GM12875 (cell line): ENCODE results near the gene USH2A.

Experiments used
- H3K4me3 ChIP-seq: one replicate; pipeline ENCODE4 v1.5.1; 2011; ENCODE audit warnings: low read depth, low read length, control low read depth
- TF ChIP-seq, protein P1 (sequence below): IDR thresholded peaks from 2 replicates; pipeline ENCODE4 v1.5.1; 2011; ENCODE audit warnings: low read depth, mild to moderate bottlenecking, control low read depth, inconsistent platforms, low read length, moderate library complexity, borderline replicate concordance; ENCODE audit not compliant: insufficient read depth

Gene USH2A

DNA sequence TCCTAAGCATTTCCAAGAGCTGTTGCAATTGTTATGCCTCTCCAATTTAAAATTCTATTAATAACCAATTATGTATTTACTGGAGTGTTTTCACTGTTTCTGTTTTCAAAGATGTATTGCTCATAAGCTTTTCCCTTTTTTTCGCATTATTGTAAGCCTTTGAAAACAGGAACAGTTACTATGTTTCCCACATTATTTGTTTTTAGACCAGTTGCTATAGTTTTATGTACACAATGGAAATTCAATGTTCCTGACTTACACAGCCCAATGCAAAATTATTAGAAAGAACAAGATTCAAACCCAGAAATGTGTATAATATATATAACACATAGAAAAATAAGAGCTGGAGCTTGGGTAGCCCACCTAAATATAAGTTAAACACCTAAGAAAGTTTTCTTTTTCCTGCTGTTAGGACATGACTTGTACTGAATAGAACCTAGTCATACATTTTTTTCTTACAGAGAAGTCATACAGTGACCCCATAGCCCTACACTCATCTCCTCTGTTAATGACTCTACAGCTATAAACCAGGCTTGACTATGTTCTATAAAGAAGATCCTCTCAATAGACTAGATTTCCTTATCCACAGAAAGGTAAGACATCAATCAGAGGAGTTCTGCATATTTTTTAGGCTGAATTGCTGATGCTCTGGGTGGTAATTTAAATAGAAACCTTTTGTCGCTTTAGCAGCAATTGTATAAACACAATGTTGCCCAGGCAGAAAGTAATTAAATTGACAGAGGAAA lies 299.6 kb downstream of the USH2A start:
- TF ChIP-seq, protein P1, sequence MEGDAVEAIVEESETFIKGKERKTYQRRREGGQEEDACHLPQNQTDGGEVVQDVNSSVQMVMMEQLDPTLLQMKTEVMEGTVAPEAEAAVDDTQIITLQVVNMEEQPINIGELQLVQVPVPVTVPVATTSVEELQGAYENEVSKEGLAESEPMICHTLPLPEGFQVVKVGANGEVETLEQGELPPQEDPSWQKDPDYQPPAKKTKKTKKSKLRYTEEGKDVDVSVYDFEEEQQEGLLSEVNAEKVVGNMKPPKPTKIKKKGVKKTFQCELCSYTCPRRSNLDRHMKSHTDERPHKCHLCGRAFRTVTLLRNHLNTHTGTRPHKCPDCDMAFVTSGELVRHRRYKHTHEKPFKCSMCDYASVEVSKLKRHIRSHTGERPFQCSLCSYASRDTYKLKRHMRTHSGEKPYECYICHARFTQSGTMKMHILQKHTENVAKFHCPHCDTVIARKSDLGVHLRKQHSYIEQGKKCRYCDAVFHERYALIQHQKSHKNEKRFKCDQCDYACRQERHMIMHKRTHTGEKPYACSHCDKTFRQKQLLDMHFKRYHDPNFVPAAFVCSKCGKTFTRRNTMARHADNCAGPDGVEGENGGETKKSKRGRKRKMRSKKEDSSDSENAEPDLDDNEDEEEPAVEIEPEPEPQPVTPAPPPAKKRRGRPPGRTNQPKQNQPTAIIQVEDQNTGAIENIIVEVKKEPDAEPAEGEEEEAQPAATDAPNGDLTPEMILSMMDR = no peak
- H3K4me3 ChIP-seq = no peak overlapping the region

DNA sequence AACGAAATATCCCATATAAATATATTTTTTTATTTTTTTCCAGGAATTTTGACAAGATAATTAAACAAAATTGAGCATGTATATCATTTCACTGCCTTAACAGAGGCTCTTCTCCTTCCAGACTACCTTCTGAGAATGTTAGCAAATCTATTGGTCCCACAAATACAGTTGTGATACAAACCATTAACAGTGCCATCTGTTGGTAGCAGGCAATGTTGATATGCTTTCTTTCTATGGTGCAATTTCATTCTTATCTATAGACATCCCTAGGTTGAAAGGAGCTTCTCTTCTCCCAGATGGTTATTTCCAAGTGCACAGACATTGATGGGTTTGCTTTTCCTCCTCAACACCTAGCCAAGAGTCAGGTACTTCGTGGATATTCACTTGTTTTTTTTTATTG lies 303.6 kb downstream of the USH2A start:
- no peak overlapping the region for H3K4me3 ChIP-seq
- TF ChIP-seq, protein P1 = peak; percentile 42; the same call in 1 of the 2 replicates

DNA sequence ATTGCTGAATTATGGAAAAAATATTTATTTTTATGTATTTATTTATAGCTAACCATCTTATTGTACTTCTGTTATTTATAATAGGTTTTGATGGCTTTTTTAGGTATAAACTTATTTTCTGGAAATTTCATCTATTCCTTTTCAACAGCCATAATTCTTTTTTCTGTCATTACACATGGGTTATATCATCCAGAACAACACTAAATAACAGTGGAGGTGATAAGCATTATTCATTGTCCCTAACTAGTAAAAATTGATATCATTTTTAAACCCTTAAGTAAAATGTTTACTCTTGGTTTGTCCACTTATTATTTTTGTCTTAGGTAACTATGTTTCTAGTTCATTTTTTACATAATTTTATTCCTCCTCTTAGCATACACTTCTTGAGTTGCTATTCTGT lies 309.1 kb downstream of the USH2A start:
- TF ChIP-seq, protein P1 = no peak

DNA sequence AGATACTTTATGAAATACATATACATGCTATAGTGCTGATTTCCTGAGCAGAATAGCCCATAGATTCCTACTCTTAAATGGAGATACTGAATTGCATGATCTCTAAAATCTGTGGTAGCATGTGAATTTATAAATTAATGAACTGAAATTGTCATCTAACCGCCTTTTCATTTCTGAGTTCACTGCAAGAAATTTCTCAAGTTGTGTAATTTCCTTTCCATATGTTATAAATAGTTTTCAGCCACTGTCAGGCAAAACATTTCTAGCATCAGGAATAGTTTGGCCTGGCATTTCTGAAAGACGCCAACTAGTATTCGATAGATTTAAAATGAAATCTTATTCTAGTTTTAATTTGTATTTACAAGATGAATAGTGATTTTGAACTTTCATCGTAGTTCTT lies 310.1 kb downstream of the USH2A start:
- TF ChIP-seq, protein P1 = no peak
- no peak overlapping the region for H3K4me3 ChIP-seq

More for the DNA sequence above, 309.1 kb downstream of the USH2A start:
- H3K4me3 ChIP-seq = no peak overlapping the region

DNA sequence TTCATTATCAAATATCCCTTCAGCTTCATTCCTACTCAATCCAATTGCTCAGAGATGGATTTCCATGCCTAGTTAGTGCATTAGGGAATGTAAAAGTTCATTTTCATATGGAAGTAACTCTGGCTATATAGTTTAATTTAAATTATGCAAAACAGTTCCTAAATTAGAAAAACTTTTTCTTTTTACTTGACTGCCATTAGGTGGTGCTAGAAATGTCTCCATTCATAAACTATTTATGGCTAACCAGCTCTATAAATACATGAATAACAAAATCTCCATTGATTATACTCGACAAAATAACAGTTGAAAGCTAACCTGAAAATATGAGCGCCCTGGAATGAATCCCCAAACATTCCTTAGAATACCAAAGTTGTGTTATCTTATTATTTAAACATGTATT lies 311.4 kb downstream of the USH2A start:
- no peak overlapping the region for H3K4me3 ChIP-seq
- TF ChIP-seq, protein P1 = no peak

DNA sequence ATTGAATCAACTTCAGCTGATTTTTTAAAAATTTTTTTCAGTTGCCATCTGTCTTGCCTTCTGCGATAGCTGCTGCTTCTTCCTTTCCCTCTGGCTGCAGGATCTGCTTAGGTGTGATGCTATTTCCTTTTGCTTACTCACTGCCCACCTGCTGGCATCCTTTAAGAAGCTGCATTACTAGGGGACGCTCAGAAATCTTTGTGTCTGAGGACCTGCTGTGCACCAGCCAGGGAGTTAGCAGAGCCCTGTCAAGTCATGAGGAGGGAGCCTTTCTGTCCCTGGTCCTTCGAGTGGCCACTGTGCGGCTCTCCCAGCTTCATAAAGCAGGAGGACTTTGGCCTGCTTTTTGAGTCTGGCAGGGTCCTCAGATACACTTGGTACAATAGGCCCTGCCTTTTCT lies 327.8 kb downstream of the USH2A start:
- no peak overlapping the region for H3K4me3 ChIP-seq
- TF ChIP-seq, protein P1 = no peak

DNA sequence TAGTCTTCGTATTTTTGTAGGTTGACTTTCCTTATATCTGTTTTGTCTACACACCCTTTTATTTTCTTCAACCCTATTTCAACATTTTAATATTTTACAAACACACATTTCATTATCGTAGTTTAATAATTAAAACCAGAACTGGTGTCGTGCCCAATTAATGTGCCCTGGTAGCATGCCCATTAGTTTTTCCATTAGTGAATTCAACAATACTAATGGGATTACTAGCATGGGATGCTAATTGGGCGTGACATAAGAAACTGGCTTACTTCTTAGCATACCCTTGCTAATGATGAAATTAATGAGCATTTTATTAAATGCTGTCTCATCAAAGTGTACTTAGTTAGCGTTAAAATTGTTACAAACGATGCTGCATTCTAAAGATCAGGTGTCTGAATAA lies 332.7 kb downstream of the USH2A start:
- H3K4me3 ChIP-seq = no peak overlapping the region
- TF ChIP-seq, protein P1 = no peak
